ENCODE data around the gene LMLN.
"Not testable (repeated sequence)": the region's sequence is repeated elsewhere in the genome, so short reads cannot be mapped to it uniquely, and the experiment has no call there.

Gene LMLN

GRCh38 chr3:197959891-197960693 is at the start of gene LMLN:
Gene LMLN (plus strand): TSS chr3:197960217. CDS start chr3:197960246, 29 bp downstream.
- DNase-seq (ENCODE audit: low read depth in 2 of 3, low spot score in 2 of 3), result peak; percentile 71 to 89 (median 80)

DNA sequence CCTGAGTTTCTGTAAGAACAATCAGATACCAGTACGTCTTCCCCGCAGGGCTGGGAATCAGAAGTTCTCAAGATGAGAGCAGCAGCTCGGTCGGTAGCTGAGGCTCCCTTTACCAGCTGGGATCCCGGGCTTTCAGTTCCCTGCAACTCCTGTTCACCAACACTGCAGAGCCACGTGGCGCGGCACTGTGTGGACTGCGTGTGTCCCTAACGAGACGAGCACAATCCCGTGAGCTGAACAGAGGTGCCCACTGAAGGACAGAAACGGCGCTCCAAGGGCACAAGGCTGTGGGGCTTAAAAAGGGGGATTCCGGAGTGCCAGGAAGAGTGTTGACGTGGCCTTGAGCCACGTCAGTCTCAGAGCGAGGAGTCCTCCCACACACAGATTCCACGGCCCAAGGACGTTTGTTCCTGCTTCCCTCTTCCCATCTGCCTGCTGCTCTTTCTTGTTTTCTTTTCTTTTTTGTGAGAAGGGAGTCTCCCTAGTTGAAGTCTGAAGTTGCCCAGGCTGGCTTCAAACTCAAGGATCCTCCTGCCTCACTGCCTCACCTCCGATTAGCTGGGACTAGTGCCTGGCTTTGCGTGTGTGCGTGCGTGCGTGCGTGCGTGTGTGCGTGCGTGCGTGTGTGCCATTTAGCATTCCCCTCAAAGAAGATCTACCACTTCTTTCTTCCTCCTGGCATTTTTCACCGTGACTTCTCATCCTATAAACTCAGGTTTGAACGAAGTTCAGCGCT is 47.1 kb upstream of the LMLN start:
- no peak for DNase-seq (ENCODE audit: low read depth in 2 of 3, low spot score in 2 of 3)

- DNase-seq (ENCODE audit: low read depth in 2 of 3, low spot score in 2 of 3), result no peak
These were observed 46.2 kb upstream of the LMLN start for GRCh38 chr3:197913641-197914380.

GRCh38 chr3:197921429-197922275 is 38.4 kb upstream of the LMLN start:
- DNase-seq (ENCODE audit: low read depth in 2 of 3, low spot score in 2 of 3), result not testable (repeated sequence)

- no peak for DNase-seq (ENCODE audit: low read depth in 2 of 3, low spot score in 2 of 3)
These were observed 33.6 kb upstream of the LMLN start for GRCh38 chr3:197926418-197926817.

DNA sequence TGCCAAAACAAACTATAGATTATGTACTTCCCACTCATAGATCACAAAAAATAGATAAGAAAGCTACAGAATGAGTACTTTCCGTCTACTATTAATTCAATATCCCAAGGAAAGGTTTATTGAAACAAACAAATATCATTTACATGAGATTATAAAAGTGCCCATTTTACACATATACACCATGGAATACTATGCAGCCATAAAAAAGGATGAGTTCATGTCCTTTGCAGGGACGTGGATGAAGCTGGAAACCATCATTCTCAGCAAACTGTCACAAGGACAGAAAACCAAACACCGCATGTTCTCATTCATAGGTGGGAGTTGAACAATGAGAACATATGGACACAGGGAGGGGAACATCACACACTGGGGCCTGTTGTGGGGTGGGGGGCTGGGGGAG is 32.4 kb upstream of the LMLN start:
- not testable (repeated sequence) for DNase-seq (ENCODE audit: low read depth in 2 of 3, low spot score in 2 of 3)

DNA sequence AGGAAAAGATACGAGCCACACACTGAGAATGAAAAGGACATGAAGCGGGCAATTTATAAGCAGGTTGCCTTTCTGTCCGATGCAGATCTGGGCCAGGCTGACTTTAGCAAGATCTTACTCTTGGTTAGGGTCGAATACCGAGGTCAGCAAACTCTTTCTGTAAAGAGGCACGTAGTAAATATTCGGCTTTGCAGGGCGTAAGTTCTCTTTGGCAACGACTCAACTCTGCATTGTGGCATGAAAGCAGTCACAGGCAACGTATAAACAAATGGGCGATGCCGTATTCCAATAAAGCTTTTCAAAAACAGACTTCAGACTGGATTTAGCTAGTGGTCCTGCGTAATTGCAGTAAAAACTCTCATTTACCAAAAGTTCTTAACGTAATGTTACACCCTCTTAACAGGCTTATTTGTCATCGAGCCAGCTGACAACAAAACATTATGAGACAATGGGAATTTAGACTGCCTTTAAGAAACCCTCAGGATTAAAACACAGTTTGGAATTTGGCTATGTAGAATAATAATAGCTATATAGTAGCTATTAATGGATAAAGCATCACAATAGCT is 23.1 kb upstream of the LMLN start:
- DNase-seq (ENCODE audit: low read depth in 2 of 3, low spot score in 2 of 3), result no peak

GRCh38 chr3:197940745-197941384 is 19.2 kb upstream of the LMLN start:
- DNase-seq (ENCODE audit: low read depth in 2 of 3, low spot score in 2 of 3), result no peak

GRCh38 chr3:197942956-197943556 is 17.0 kb upstream of the LMLN start:
- no peak for DNase-seq (ENCODE audit: low read depth in 2 of 3, low spot score in 2 of 3)

GRCh38 chr3:197949191-197949777 is 10.7 kb upstream of the LMLN start:
- no peak for DNase-seq (ENCODE audit: low read depth in 2 of 3, low spot score in 2 of 3)

GRCh38 chr3:197949778-197950676 is 10.0 kb upstream of the LMLN start, which contains the start of gene RPL35A:
Gene RPL35A (plus strand): TSS chr3:197950190. CDS start chr3:197950968, 778 bp downstream.
- DNase-seq (ENCODE audit: low read depth in 2 of 3, low spot score in 2 of 3), result peak; percentile 65 to 77 (median 76)

DNA sequence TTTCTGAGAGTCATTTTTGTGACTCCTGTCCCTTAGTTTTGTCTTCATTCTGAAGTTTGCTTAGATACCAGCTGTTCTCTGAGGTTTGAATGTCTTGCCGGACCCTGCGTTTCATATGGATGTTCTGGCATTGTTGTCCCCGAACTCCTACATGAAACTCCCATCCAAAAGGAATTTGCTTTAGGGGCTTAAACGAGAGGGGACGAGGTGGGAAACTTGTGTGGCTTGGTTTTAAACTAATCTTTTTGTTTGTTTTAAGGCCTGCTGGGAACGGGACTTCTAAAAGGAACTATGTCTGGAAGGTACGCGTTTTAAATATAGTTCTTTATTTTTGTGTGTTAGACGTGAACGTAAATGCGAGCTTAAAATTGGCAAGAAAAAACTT is 9.3 kb upstream of the LMLN start:
- no peak for DNase-seq (ENCODE audit: low read depth in 2 of 3, low spot score in 2 of 3)

- no peak for DNase-seq (ENCODE audit: low read depth in 2 of 3, low spot score in 2 of 3)
These were observed 8.5 kb upstream of the LMLN start for GRCh38 chr3:197951392-197951990.

DNA sequence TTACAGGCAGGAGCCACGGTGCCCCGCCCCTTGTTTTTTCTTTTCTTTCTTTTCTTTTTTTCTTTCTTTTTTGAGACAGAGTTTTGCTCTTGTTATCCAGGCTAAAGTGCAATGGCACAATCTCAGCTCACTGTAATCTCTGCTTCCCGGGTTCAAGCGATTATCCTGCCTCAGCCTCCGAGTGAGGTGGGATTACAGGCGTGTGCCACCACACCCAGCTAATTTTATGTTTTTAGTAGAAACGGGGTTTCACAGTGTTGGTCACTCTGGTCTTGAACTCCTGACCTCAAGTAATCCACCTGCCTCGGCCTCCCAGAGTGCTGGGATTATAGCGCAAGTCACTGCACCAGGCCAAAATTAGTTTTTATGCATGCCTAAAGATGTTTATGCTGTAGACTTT is 7.6 kb upstream of the LMLN start:
- DNase-seq (ENCODE audit: low read depth in 2 of 3, low spot score in 2 of 3), result no peak

DNA sequence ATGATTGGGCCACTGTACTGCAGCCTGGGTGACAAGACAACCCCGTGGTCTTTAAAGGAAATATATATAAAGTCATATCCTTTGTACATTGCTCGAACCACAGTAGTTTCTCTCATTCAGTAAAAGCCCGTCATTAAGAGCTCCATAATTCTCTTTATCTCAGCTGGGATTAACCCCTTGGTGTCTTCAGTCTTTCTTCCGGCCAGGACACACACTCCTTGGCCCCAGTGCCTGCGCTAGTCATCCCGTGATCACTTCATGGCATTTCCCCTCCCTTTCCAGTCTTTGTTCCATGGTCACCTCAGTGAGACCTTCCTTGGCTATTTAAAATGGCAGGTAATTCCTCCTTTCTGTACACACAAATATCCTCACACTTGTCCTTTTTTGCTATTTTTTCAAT is 6.7 kb upstream of the LMLN start:
- no peak for DNase-seq (ENCODE audit: low read depth in 2 of 3, low spot score in 2 of 3)

DNA sequence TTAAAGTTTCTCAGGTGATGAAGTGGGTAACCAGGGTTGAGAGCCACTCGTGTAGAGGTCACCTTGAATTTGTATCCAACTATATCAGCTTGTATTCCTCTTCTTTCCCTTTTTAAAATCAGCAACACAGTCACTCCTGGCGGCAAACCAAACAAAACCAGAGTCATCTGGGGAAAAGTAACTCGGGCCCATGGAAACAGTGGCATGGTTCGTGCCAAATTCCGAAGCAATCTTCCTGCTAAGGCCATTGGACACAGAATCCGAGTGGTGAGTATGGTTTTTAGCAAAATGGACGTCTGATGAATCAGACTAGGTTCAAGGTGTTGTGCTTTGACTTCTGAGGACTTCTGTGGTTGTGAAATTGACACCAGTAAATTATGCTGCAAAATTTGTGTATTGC is 6.1 kb upstream of the LMLN start:
- no peak for DNase-seq (ENCODE audit: low read depth in 2 of 3, low spot score in 2 of 3)

GRCh38 chr3:197955892-197956477 is 4.0 kb upstream of the LMLN start:
- no peak for DNase-seq (ENCODE audit: low read depth in 2 of 3, low spot score in 2 of 3)
